ENCODE results near the gene SORCS2. TPM values are rescaled to one million over a fixed set of nuclear protein-coding genes. Genes with fewer than 3 reads are reported as not detected.

SORCS2 gene
- total and polyA plus RNA-seq, 12 donors = 0.67 to 15.5 (median 1.3) TPM

DNA sequence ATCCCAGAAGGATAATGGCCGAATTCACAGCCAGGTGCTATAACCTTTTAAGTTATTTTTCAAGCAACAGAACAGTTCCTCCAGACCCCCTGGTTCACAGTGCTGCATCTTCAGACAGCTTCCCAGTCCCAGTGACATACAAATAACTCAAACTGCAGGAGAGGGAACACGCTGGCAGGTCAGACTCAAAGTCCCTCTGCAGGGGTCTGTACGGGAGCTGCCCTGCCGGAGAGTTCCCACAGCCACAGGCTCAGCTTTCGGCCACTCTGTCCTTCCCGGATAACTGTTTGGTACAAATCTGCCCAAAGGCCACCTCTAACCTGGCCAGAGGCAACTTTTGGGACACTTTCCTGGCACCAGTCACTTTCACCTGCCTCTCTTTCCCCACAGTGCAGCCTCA, 517.1 kb downstream of the SORCS2 start:
- H3K4me3 ChIP-seq = no peak overlapping the region
- H3K4me1 ChIP-seq (replicated peaks in 1 of 2) = no peaks in the 10 kb centered on the region
- H3K36me3 ChIP-seq (replicated peaks in 1 of 2) = no peaks in the 10 kb centered on the region
- H3K9me3 ChIP-seq (replicated peaks in 1 of 3) = no peaks in the 10 kb centered on the region
- no peaks in the 10 kb centered on the region for H3K27me3 ChIP-seq
- intact Hi-C loops (cut with DNase I) = no loop called here
- TF ChIP-seq POLR2A (IDR thresholded peaks at IDR 0.05) (no peak), CTCF (IDR thresholded peaks at IDR 0.05) (no peak)
- H3K27ac ChIP-seq = no peak overlapping the region
- WGBS, 4 donors = 82 to 87% (median 84%) methylated on average over 6 of the region's 6 CpGs
- no peak for DNase-seq

DNA sequence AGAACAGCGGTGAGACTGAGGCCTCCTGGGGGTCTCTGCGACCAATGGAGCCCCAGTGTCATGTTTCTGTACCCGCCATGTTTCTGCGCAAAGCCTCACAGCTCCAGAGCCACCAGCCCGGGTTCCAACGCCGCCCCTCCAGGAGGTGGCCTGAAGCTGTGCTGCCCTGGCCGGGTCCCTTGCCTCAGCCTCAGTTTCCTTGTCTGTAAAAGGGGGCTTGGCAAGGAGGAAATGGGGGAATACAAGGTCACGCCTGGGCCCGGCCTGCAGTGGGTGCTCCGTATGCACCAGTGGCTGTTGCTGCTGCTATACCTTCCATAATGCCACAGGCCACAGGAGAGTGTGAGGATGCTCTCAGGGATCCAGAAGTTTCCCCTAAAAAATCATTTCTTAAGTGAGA, 517.8 kb downstream of the SORCS2 start:
- Histone ChIP-seq H3K27me3 (no peaks in the 10 kb centered on the region), H3K27ac (no peak overlapping the region), H3K4me3 (no peak overlapping the region), H3K36me3 (replicated peaks in 1 of 2) (no peaks in the 10 kb centered on the region), H3K4me1 (replicated peaks in 1 of 2) (no peaks in the 10 kb centered on the region), H3K9me3 (replicated peaks in 1 of 3) (no peaks in the 10 kb centered on the region)
- DNase-seq = no peak
- intact Hi-C loops (cut with DNase I) = no loop called here
- 71 to 92% (median 90%) methylated on average over 3 to 11 of the region's 11 CpGs for WGBS, 4 donors
- TF ChIP-seq CTCF (IDR thresholded peaks at IDR 0.05) = no peak
- TF ChIP-seq POLR2A (IDR thresholded peaks at IDR 0.05) = no peak

GRCh38 chr4:7710576-7711306, 518.4 kb downstream of the SORCS2 start:
- TF ChIP-seq CTCF (IDR thresholded peaks at IDR 0.05) (no peak), POLR2A (IDR thresholded peaks at IDR 0.05) (no peak)
- no peak overlapping the region for H3K4me3 ChIP-seq
- peaks cover 3% of the 10 kb centered on the region for H3K27me3 ChIP-seq
- H3K36me3 ChIP-seq (replicated peaks in 1 of 2) = no peaks in the 10 kb centered on the region
- intact Hi-C loops (cut with DNase I) = no loop called here
- H3K4me1 ChIP-seq (replicated peaks in 1 of 2) = no peaks in the 10 kb centered on the region
- no peak for DNase-seq
- H3K9me3 ChIP-seq (replicated peaks in 1 of 3) = no peaks in the 10 kb centered on the region
- WGBS, 4 donors = 86 to 92% (median 91%) methylated on average over 11 to 21 of the region's 21 CpGs
- no peak overlapping the region for H3K27ac ChIP-seq

DNA sequence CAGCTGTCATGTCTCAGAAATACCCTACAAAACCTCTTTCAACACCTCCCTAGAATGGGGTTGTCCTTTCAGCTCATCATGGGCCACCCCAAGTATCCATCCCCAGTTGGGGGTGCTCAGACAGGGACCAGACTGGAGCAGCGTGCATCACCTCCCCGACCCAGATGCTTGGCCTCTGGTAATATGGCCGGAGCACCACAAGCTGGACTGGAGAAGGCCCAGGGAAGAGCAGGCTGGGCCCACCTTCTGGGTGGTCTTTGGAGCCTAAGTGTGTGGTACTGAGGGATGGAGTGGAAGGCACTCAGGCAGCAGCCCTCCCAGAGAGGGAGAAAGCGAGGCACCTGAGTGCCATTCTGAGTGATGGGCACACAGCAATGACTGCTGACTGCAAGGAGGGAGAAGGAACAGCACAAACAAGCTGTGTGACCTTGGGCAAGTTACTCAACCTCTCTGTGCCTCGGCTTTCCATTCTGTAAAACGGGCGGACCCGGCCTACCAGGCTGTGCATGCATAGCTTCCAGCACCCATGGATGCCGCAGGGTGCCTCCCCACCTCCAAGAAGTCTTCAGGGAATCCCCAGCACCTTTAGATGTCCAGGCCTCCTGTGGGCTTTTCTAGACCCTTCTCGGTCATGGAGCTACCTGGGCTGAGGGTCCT, 519.1 kb downstream of the SORCS2 start:
- Histone ChIP-seq H3K36me3 (replicated peaks in 1 of 2) (no peaks in the 10 kb centered on the region), H3K27me3 (peaks cover 3% of the 10 kb centered on the region), H3K27ac (no peak overlapping the region), H3K4me3 (no peak overlapping the region), H3K4me1 (replicated peaks in 1 of 2) (no peaks in the 10 kb centered on the region), H3K9me3 (replicated peaks in 1 of 3) (no peaks in the 10 kb centered on the region)
- DNase-seq = no peak
- TF ChIP-seq POLR2A (IDR thresholded peaks at IDR 0.05) (no peak), CTCF (IDR thresholded peaks at IDR 0.05) (no peak)
- intact Hi-C loops (cut with DNase I) = no loop called here
- WGBS, 4 donors = 90 to 96% (median 94%) methylated on average over 2 to 10 of the region's 10 CpGs
